NCI-H524 treated with DMSO at 0.1 percent for 48 hours (cell line): ENCODE data around the gene MYRIP.
"Not testable (repeated sequence)": the region's sequence is repeated elsewhere in the genome, so short reads cannot be mapped to it uniquely, and the experiment has no call there.

ENCODE experiments used
- DNase-seq: peaks from one replicate; lab custom pipeline; 2025; lab: John Stamatoyannopoulos, UW

MYRIP gene

GRCh38 chr3:40084424-40084823 lies 275.0 kb downstream of the MYRIP start:
- DNase-seq = not testable (repeated sequence)

GRCh38 chr3:40086890-40087883 lies 277.8 kb downstream of the MYRIP start:
- no peak for DNase-seq

GRCh38 chr3:40088527-40089170 lies 279.2 kb downstream of the MYRIP start:
- no peak for DNase-seq

- no peak for DNase-seq
Observed at GRCh38 chr3:40096661-40097111, 287.3 kb downstream of the MYRIP start.

GRCh38 chr3:40097131-40098117 lies 288.0 kb downstream of the MYRIP start:
- no peak for DNase-seq

GRCh38 chr3:40098261-40098759 lies 288.9 kb downstream of the MYRIP start:
- DNase-seq = no peak

- DNase-seq = no peak
Observed at GRCh38 chr3:40099871-40100270, 290.5 kb downstream of the MYRIP start.

GRCh38 chr3:40102182-40102581 lies 292.8 kb downstream of the MYRIP start:
- no peak for DNase-seq

- no peak for DNase-seq
Observed at GRCh38 chr3:40103829-40104228, 294.4 kb downstream of the MYRIP start.

GRCh38 chr3:40104441-40104840 lies 295.0 kb downstream of the MYRIP start:
- no peak for DNase-seq

- DNase-seq = no peak
Observed at GRCh38 chr3:40108643-40109042, 299.2 kb downstream of the MYRIP start.

- no peak for DNase-seq
Observed at GRCh38 chr3:40109641-40110490, 300.5 kb downstream of the MYRIP start.

GRCh38 chr3:40116478-40117177 lies 307.2 kb downstream of the MYRIP start:
- no peak for DNase-seq

- DNase-seq = no peak
Observed at GRCh38 chr3:40118091-40118490, 308.7 kb downstream of the MYRIP start.

- no peak for DNase-seq
Observed at GRCh38 chr3:40120067-40120692, 310.8 kb downstream of the MYRIP start.

GRCh38 chr3:40120806-40121205 lies 311.4 kb downstream of the MYRIP start:
- DNase-seq = no peak

- no peak for DNase-seq
Observed at GRCh38 chr3:40124918-40125317, 315.5 kb downstream of the MYRIP start.

- DNase-seq = no peak
Observed at GRCh38 chr3:40128166-40128565, 318.8 kb downstream of the MYRIP start.

GRCh38 chr3:40129510-40129909 lies 320.1 kb downstream of the MYRIP start:
- DNase-seq = no peak

GRCh38 chr3:40129981-40130380 lies 320.6 kb downstream of the MYRIP start:
- DNase-seq = no peak
